Hepatocyte (in vitro differentiated cells): ENCODE results near the gene ZAR1L. TPM values are rescaled to one million over a fixed set of nuclear protein-coding genes. Genes with fewer than 3 reads are reported as not detected.

ENCODE experiments used
- DNase-seq: peaks from one replicate; pipeline ENCODE4 v3.0.0-alpha.2; 2016; ENCODE audit warnings: low spot score
- H2AFZ ChIP-seq: fragments of 200-600 bp; sonication (generic); 2 replicates; pipeline ENCODE4 v1.6.0; 2016; ENCODE audit warnings: antibody characterized with exemption, mild to moderate bottlenecking
- H3K27ac ChIP-seq: fragments of 200-600 bp; sonication (generic); 2 replicates; pipeline ENCODE4 v1.5.1; 2016; ENCODE audit warnings: mild to moderate bottlenecking
- H3K27me3 ChIP-seq: fragments of 200-600 bp; sonication (generic); 2 replicates; pipeline ENCODE4 v1.6.1; 2016
- H3K36me3 ChIP-seq: fragments of 200-600 bp; sonication (generic); replicated peaks from 2 replicates; pipeline ENCODE4 v1.5.1; 2016; ENCODE audit warnings: low read depth; ENCODE audit not compliant: insufficient read depth
- H3K4me1 ChIP-seq: fragments of 200-600 bp; sonication (generic); 2 replicates; pipeline ENCODE4 v1.5.1; 2016; ENCODE audit warnings: mild to moderate bottlenecking, moderate library complexity; ENCODE audit not compliant: insufficient read depth
- H3K4me2 ChIP-seq: fragments of 200-600 bp; sonication (generic); 2 replicates; pipeline ENCODE4 v1.6.0; 2016
- H3K4me3 ChIP-seq: fragments of 200-600 bp; sonication (generic); 2 replicates; pipeline ENCODE4 v1.5.1; 2016; ENCODE audit warnings: mild to moderate bottlenecking
- H3K79me2 ChIP-seq: fragments of 200-600 bp; sonication (generic); 2 replicates; pipeline ENCODE4 v1.6.0; 2017; ENCODE audit warnings: mild to moderate bottlenecking
- H3K9me2 ChIP-seq: fragments of 200-600 bp; sonication (generic); replicated peaks from 2 replicates; pipeline ENCODE4 v1.6.0; 2017; ENCODE audit warnings: mild to moderate bottlenecking; ENCODE audit not compliant: insufficient read depth
- H3K9me3 ChIP-seq: fragments of 200-600 bp; sonication (generic); 2 replicates; pipeline ENCODE4 v1.5.1; 2016; ENCODE audit warnings: low read depth, mild to moderate bottlenecking
- H4K20me1 ChIP-seq: fragments of 200-600 bp; sonication (generic); 2 replicates; pipeline ENCODE4 v1.6.0; 2016; ENCODE audit warnings: mild to moderate bottlenecking; ENCODE audit not compliant: insufficient read depth, poor library complexity, severe bottlenecking
- CTCF ChIP-seq: fragments of 200-600 bp; sonication (generic); IDR thresholded peaks from 2 replicates; pipeline ENCODE4 v1.5.1; 2016; ENCODE audit warnings: antibody characterized with exemption, mild to moderate bottlenecking; ENCODE audit not compliant: poor library complexity
- EZH2 ChIP-seq: fragments of 200-600 bp; sonication (generic); IDR thresholded peaks from 2 replicates; pipeline ENCODE4 v1.6.1; 2016; ENCODE audit warnings: antibody characterized with exemption, mild to moderate bottlenecking, borderline replicate concordance
- EZH2phosphoT487 ChIP-seq: fragments of 200-600 bp; sonication (generic); IDR thresholded peaks from one replicate; pipeline ENCODE4 v1.6.1; 2018; ENCODE audit warnings: antibody characterized with exemption, mild to moderate bottlenecking, low read depth, moderate library complexity; ENCODE audit not compliant: unreplicated experiment, severe bottlenecking
- WGBS: methylation state at CpG from one replicate; pipeline ENCODE4 v1.1.6; 2016; ENCODE audit warnings: low lambda C conversion rate; ENCODE audit errors: missing lambda C conversion rate; 5-methylcytosine and 5-hydroxymethylcytosine counted together
- polyA plus RNA-seq: library from polyadenylated mRNA; unstranded; fragments of >200 nt; fragmentation: Nextera tagmentation; extraction: Ambion mirVana; gene quantifications from 2 replicates; pipeline ENCODE4 v1.2.1, GENCODE V29; 2016
- total RNA-seq: library from RNA; depleted of rRNA; stranded (reverse); fragments of >200 nt; gene quantifications from 2 replicates; pipeline ENCODE4 v1.2.3, GENCODE V29; 2014

Gene ZAR1L
- total and polyA plus RNA-seq, 2 experiments from 2014 or later = not detected

- WGBS = 82% methylated on average over 4 of the region's 4 CpGs
- no peaks in the 10 kb centered on the region for H3K36me3 ChIP-seq
- TF ChIP-seq CTCF = no peak
- no peak for TF ChIP-seq EZH2phosphoT487
- TF ChIP-seq EZH2 = no peak
- no peaks in the 10 kb centered on the region for H3K4me1 ChIP-seq
- peaks cover 6% of the 10 kb centered on the region for H3K27me3 ChIP-seq
- H3K9me3 ChIP-seq = no peaks in the 10 kb centered on the region
- H3K4me3 ChIP-seq = no peak overlapping the region
- H2AFZ ChIP-seq = no peak overlapping the region
- H3K79me2 ChIP-seq = no peaks in the 10 kb centered on the region
- no peak overlapping the region for H3K27ac ChIP-seq
- H3K4me2 ChIP-seq = no peak overlapping the region
- H4K20me1 ChIP-seq = no peaks in the 10 kb centered on the region
- no peak for DNase-seq
- H3K9me2 ChIP-seq = no peaks in the 10 kb centered on the region
These were observed 15.3 kb downstream of the ZAR1L start for GRCh38 chr13:32299893-32300292.

GRCh38 chr13:32298695-32299094 is 16.5 kb downstream of the ZAR1L start:
- H2AFZ ChIP-seq = no peak overlapping the region
- 85% methylated on average over 6 of the region's 6 CpGs for WGBS

GRCh38 chr13:32297206-32297605 is 18.0 kb downstream of the ZAR1L start:
- TF ChIP-seq EZH2 = no peak
- no peak for TF ChIP-seq CTCF
- no peak for TF ChIP-seq EZH2phosphoT487
- no peaks in the 10 kb centered on the region for H3K9me2 ChIP-seq
- 92% methylated on average over 2 of the region's 2 CpGs for WGBS
- H4K20me1 ChIP-seq = no peaks in the 10 kb centered on the region
- H3K36me3 ChIP-seq = no peaks in the 10 kb centered on the region
- H3K9me3 ChIP-seq = no peaks in the 10 kb centered on the region
- H3K79me2 ChIP-seq = no peaks in the 10 kb centered on the region
- H3K27me3 ChIP-seq = peaks cover 6% of the 10 kb centered on the region
- no peak overlapping the region for H3K4me2 ChIP-seq
- DNase-seq = no peak
- no peak overlapping the region for H2AFZ ChIP-seq
- H3K4me1 ChIP-seq = no peaks in the 10 kb centered on the region
- no peak overlapping the region for H3K27ac ChIP-seq
- H3K4me3 ChIP-seq = no peak overlapping the region

More at GRCh38 chr13:32298695-32299094, 16.5 kb downstream of the ZAR1L start:
- no peak overlapping the region for H3K4me3 ChIP-seq
- no peaks in the 10 kb centered on the region for H3K79me2 ChIP-seq
- H3K4me1 ChIP-seq = no peaks in the 10 kb centered on the region
- no peak overlapping the region for H3K27ac ChIP-seq
- TF ChIP-seq EZH2 (no peak), CTCF (no peak), EZH2phosphoT487 (no peak)
- H3K36me3 ChIP-seq = no peaks in the 10 kb centered on the region
- no peaks in the 10 kb centered on the region for H4K20me1 ChIP-seq
- no peak overlapping the region for H3K4me2 ChIP-seq
- no peaks in the 10 kb centered on the region for H3K9me3 ChIP-seq
- no peak for DNase-seq
- H3K9me2 ChIP-seq = no peaks in the 10 kb centered on the region
- H3K27me3 ChIP-seq = peaks cover 6% of the 10 kb centered on the region

- WGBS = 77% methylated on average over 4 of the region's 4 CpGs
- H2AFZ ChIP-seq = no peak overlapping the region
- DNase-seq = no peak
These were observed 29.6 kb downstream of the ZAR1L start for GRCh38 chr13:32285633-32285965.

More at GRCh38 chr13:32285633-32285965, 29.6 kb downstream of the ZAR1L start:
- Histone ChIP-seq H3K4me3 (no peak overlapping the region), H3K27me3 (no peaks in the 10 kb centered on the region), H3K27ac (no peak overlapping the region), H3K4me1 (peaks cover 8% of the 10 kb centered on the region), H3K9me3 (no peaks in the 10 kb centered on the region), H3K79me2 (no peaks in the 10 kb centered on the region), H4K20me1 (no peaks in the 10 kb centered on the region), H3K4me2 (no peak overlapping the region), H3K36me3 (no peaks in the 10 kb centered on the region), H3K9me2 (no peaks in the 10 kb centered on the region)
- no peak for TF ChIP-seq CTCF
- TF ChIP-seq EZH2phosphoT487 = no peak
- TF ChIP-seq EZH2 = no peak
